Dermis blood vessel endothelial cell (primary cell): ENCODE data around the gene FTSJ3. TPM values are rescaled to one million over a fixed set of nuclear protein-coding genes. Genes with fewer than 3 reads are reported as not detected.
A peak's percentile ranks its signal among the peaks of the same experiment; 100 is the strongest.

Experiments used
- DNase-seq: peaks from one replicate; pipeline ENCODE4 v3.0.0; 2010
- total RNA-seq: library from RNA; depleted of rRNA; stranded (reverse); fragments of >200 nt; gene quantifications from 2 replicates; pipeline ENCODE4 v1.2.3, GENCODE V29; 2014

The FTSJ3 gene
- total RNA-seq, 1 donor from 2014 or later: 78.8 TPM

DNA sequence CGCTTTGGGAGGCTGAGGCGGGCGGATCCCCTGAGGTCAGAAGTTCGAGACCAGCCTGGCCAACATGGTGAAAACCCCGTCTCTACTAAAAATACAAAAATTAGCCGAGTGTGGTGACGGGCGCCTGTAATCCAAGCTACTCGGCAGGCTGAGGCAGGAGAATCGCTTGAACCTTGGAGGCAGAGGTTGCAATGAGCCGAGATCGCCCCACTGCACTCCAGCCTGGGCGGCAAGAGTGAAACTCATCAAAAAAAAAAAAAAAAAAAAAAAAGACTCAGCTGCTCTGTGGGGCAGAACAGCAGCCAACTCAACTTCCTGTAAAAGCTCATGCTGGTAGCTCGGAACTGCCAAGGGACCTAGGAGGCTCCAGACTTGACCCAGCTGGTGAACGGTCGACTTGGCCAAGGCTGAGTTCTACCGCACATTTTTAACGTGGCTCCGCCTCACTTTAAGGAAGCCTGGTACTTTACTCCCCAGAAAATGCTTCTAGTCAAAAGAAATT lies 16.0 kb upstream of the FTSJ3 start:
- DNase-seq: peak; percentile 81

DNA sequence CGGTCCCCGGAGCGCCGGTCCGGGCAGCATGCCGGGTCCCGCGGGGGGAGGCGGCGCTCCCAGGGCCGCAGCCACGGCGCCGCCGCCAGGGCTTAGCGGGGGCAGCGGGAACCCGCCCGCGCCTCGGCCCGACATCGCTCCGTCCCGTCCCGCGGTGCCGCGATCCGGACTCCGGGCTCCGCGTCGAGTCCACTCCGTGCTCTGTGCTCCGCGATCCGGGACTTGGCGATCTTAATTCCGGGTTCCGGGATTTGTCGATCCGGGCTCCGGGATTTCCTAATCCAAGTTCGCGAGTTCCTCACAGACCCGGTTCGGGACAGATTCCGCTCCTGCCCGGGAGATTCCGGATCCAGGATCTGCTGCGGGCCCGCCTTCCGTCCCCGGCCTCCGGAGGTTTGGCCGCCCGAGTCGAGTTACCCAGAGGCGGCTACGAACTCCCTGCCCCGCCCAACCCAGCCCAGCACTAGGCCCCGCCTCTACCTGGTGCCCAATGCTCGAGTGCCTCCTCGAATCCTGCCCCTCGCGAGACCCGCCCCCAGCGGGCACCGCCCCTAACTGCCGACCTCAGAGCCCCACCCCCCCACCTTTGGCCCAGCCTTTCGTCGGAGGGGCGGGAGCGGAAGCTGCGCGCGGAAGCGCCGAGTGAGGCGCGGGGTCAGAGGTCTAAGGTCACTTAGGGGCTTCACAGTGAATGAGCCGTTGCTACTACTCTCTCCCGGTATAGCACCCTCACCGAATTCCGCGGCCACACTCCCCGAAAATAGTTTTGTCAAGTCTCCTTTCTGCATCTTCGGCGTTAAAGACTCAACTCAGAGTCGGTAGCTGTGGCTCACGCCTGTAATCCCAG lies 15.3 kb upstream of the FTSJ3 start, which contains the start of gene SMARCD2:
TSS of gene SMARCD2 (minus strand) at position 146 of the 847 bp plus-strand sequence. CDS start at position 135, 11 bp downstream.
- peak; percentile 99 for DNase-seq

DNA sequence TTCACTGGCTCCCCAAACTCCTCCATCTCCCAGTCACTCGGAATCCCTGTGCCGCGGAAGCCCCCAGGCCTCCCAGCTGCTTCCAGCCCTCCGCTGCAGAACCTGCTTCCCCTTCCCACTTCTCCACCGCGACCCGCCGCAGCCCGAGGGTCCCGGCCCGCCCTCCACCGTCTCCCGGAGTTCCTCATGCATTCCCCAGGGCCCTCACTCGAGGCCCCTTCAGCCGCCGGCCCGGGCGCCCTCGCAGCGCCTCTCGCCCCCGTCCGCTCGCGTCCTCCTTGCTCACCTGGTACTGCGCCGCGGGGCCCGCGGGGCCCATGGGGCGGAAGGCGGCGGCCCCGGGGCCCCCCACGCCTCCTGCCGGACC lies 14.7 kb upstream of the FTSJ3 start:
- DNase-seq: no peak

DNA sequence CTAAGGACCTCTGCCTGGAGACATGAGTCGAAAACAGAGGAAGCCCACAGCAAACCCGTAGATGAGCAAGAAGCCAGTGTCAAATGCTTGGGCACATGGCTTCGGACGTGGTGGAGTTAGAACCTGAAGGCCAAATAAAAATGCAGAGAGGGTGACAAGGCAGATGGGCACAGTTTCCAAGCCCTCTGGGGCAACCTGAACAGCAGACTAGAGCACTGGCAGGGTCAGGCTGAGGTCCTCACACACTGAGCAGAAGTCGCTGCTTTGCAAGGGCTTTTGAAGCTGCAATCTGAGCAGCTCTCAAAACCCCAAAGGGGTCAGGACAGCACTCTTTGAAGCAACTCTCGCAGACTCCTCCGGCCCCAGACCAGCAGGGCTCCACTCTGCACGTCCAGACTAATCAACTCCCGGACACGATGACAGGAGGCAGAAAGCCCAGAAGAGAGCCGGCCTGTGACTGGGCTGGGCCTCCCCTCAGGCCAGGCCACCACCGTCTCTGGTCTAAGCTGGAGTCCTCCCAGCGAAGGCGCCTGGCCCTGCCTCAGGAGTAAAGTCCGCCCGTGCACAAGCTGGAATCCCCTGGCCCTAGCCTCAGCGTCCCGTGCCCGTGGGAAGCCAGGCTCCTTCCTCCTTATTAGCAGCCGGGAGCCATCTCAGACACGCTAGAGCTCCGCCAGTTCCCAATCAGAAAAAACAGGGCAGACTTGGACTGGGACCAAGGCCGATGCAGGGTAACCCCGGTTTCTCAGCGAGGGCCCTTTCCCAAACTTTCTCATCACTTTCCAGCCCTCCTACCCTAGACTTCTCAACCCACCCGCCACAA lies 14.1 kb upstream of the FTSJ3 start:
- peak; percentile 57 for DNase-seq

DNA sequence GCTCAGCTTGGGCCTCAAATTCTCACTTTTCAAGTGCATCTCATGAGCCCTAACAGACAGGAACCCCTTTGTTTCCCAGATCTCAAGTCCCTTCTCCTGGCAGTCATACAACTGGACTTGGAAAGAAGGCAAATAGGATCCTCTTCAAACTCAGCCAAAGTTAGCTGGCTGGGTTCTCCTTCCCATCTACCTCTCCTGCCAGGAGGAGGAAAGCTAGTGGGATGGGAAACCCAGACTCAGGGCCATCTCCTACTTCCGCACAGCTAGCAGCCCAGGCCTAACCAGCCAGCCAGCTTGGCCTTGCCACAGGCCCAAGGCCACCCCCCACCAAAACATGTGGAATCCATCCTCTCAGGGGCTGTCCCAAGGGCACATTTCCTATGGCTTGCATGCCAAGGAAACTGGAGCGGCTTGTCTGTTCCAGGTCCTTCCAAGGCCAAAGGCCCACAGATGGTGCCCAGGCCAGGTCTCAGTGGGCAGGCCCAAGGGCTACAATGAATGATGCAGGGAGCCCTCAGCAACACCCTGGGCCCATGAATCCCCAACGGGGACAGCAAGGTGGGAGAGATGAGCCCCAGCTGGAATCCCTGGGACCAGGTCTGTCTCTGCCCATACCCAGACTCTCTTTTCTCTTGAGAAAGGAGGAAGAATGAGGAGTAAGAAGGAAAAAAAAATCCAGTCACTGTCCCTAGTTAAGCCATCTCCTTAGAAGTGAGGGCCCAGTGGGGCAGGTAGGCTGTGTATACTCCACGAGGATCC lies 13.3 kb upstream of the FTSJ3 start:
- no peak for DNase-seq

DNA sequence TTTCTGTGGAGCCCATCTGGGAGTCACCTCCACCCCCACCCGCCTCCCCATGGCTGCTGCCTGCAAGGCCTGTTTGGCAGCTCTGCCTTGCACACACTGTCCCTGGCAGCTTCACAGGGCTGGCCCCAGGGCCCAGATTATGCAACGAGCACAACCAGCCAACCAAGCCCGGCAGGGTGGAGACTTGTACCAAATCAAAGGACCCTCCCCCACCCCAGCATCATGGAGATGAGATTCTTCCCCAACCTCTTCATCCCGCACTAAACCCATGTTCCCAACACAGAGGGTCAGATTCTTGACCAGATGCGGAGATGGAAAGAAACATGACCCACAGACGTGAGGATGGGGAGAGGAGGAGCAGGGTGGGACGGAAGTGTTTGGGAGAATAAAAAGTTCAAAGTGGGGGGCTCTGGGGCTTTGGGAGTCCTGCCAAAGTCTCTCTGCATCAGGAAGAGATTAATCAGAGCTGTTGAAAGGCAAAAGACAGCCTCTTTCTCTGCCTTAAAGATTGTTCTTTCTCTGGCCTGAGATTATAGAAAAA lies 11.2 kb upstream of the FTSJ3 start:
- no peak for DNase-seq

DNA sequence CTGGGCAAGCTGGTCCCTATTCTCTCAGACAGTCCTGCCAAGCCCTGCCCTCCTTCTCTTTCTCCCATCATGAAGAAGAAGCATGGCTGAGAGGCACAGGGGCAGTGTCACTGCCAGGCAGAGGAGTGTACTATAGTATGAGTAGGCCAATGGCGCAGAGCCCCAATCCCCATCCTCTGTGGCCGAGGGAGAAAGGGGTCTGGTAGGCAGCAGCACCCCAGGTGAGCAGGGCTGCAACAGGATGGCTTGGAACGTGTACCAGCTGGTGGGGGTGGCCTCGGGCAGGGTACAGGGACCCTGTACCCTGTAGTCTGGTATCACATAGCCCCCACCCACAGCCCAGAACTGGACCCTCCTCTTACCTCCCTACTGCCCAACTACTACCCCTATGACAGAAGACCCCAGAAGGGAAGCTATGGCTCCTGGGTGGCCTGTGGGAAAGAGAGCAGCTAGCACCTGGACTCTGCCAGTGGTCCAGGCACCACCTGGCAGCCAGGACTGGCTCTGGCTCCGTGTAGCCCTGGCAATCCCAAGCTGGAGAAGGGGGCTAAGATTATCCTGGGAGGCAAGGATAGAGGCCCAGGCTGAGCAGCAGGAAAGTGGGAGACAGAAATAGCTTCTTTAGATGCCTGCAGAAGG lies 10.6 kb upstream of the FTSJ3 start:
- no peak for DNase-seq

DNA sequence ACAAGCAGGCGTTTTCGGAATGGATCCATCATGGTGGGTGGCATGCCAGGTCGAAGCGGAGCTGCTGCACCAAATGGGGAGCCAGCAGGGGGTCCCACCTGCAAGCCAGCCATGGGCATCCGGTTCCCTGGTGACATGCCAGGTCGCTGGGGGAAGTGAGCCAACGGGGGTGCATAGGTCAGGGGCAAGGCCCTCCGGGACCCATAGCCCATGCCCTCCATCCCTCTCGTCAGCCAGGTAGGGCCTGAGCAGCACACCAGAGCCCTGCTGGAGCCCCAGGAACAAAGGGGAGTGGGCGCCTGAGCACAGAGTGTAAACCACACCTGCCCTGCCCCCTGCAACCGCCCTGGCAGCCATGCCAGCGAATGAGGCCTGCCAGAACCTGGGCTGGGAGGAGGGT lies 10.0 kb upstream of the FTSJ3 start:
- DNase-seq: no peak

DNA sequence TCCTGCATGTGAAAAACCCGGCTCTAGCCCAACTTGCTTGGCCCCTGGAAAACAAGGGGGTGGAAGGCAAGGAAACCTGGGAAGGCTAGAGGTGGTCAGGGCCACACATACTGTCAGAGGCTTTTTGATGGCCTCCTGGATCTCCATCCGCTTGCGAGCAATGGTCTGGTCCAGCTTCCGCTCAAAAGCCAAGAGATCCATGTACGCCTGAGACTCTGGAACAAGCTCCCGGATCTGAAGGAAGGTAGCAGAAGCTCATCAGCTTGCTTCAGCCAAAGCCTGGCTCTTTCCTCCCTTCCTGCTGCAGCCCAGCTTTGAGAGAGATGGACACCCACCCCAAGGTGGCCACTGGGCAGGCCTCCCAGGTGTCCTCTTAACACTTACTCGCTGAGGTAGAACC lies 9.3 kb upstream of the FTSJ3 start:
- no peak for DNase-seq

DNA sequence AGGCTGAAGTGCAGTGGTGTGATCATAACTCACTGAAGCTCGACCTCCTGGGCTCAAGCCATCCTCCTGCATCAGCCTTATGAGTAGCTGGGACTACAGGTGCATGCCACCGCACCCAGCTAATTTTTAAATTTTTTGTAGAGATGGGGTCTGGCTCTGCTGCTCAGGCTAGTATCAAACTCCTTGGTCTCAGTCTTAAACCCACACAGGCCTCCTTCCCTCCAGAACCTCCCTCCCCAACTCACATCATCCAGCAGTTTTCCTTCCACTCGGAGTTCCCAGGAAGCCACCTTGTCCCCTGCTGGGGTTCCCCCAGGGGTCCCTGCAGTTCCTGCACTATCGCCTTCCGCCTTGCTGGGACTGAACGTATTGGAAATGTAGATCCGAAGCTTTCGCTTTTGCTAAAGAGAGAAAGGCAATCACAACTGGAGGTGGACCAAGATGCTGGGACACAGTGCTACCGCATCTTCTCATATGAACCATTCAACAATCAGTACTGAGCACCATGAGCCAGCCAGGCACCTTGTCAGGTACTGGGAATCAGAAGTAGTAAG lies 7.8 kb upstream of the FTSJ3 start:
- no peak for DNase-seq

DNA sequence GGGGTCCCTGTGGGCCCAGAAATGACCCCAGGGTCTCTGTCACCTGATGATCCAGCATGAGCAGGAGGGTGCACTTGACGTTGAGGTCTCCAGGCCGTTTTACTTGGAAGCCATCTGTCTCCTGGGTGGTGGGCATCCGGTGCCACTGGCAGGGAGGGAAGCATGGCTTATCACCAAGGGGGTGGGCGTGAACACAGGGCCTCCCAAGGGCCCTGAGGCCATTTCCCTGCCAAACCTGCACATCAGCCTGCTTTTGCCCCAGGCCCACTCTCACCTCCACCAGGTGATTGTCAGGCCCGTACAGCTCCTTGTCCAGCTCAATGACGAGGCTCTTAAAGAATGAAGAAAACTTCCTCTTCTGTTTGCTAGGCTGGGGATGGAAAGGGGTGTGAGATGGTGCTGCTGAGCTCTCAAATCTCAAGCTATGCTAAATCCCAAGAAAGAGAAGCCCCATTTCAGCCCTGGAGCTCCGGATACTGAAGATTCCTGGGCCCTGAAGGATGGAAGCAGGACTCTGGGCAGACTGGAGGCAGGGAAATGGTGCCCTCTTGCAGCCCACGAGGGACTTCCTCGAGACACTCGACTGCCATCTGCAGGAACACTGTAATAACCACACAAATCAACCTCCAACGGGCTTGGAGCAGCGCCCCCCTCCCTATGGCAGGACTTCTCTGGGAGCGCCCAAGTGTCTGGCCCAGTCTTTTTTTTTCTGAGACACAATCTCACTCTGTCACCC lies 7.1 kb upstream of the FTSJ3 start:
- peak; percentile 92 for DNase-seq

DNA sequence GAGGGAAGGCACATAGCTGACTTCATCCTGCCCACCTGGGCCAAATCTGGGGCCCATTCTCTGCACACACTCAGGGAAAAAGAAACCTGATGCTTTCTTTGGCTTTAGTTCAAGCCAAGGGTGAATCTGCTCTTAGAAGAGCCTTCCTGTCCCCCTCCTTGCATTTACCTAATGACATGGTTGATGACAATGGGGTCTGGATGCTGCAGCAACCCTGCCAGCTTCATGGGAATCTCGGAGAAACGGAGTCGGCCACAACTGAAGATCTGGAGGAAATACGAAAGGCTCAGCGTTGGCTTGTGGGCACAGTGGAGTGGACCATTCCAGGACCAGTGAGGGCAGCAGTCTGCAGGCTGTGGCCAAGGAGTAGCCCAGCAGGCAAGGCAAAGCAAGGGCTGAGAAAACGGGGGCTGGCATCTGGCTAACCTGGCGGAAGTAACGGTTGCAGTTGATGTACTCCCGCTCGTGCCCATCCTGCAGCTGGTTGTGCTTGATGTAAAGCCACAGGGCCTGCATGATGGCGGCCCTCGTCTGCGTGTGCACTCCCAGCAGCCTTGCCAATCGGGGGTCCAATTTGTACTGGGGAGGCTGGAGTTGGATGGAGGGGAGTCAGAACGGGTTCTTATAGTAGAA lies 6.4 kb upstream of the FTSJ3 start:
- no peak for DNase-seq

DNA sequence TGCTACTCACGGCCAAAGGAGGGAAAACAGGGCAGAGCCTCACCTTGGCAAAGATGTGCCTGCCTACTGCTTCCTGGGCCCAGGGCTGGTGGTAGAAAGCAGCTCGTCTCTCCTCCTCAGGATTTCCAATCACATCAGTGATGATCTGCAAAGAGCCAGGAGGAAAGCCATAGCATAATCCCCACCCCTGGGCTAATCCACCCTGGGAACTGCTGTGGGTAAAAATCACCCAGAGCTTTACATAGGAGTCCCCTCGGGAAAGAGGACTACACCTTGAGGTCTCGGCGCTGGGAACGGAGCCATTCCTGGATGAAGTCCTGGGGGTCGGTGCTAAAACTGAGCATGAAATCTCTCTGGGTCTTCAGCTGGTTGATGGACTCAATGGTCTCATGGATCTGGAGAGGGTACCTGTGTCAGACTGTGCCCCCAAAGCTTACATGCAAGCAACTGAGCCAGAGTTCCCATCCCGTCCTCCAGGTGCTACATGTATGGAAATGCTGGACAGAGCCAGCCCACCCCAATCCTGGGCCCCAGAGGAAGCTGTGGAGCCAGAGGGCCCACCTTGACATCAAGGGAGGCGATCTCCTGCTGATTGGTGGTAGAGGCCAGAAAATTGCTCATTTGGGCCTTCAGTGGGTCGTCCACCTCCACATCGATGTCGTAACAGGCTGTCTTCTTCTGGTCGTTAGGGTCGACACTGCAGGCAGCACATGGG lies 5.7 kb upstream of the FTSJ3 start:
- no peak for DNase-seq

DNA sequence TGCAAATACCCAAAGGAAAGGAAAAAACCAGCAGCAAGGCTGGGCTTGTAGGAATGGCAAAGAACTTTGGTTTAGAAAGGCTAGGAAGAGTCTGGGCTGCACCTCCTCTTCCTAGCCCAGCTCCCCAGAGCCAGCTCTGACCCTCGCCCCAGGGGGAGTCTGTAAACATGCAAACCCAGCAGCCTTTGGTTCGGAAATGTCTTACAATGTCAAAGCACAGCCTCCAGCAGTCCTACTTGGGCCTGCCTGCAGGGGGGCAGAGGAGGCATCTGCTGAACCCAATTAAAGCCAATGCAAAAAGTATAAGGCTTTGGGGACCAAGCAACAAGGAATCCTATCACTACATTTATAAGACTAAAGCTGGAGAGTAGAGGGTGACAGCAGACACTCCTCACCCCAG lies 5.0 kb upstream of the FTSJ3 start:
- DNase-seq: no peak

DNA sequence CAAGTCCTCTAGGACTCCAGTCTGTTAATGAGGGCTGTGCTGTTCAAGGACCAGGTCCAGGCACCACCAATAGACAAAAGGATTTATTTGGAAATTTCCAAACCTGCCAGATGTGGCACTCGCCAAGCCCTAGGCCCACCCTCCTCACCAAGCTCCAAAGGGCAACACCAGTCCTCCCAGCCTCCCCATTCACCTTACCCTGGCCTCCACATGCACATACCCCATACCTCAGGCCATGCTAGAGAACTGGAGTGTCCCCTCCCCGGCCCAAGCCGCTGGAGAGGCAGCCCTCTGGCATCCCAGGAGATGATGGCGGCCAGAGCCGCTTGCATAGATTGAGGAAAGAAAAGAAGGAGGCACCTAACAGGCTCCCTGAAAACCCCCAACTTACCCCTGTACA lies 4.6 kb upstream of the FTSJ3 start:
- DNase-seq: no peak

DNA sequence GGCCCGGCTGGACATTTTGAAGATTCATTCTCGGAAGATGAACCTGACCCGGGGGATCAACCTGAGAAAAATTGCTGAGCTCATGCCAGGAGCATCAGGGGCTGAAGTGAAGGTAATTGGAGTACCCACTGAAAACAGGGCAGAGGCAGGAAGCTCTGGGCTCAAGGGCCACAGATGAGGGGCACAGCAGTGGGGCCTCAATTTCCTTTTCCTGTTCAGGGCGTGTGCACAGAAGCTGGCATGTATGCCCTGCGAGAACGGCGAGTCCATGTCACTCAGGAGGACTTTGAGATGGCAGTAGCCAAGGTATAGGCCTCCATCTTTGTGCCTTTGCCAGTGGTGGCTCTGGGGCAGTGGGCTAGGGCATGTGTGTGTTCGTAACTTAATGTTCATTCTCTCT lies 4.0 kb upstream of the FTSJ3 start:
- no peak for DNase-seq

DNA sequence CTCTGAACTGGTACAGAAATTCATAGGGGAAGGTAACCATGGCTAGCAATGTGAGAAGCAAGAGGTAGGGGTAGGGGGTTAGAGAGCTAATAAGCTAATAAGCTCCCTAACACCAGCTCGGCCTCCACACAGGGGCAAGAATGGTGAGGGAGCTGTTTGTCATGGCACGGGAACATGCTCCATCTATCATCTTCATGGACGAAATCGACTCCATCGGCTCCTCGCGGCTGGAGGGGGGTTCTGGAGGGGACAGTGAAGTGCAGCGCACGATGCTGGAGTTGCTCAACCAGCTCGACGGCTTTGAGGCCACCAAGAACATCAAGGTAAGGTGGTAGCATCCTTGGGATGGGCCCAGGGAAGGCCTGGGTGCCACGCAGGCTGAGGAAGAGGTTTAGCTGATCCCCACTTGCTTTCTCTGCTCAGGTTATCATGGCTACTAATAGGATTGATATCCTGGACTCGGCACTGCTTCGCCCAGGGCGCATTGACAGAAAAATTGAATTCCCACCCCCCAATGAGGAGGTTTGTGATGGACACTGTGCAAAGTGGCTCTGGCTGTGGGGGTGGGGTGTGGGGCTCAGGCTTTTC lies 3.5 kb upstream of the FTSJ3 start:
- DNase-seq: no peak

DNA sequence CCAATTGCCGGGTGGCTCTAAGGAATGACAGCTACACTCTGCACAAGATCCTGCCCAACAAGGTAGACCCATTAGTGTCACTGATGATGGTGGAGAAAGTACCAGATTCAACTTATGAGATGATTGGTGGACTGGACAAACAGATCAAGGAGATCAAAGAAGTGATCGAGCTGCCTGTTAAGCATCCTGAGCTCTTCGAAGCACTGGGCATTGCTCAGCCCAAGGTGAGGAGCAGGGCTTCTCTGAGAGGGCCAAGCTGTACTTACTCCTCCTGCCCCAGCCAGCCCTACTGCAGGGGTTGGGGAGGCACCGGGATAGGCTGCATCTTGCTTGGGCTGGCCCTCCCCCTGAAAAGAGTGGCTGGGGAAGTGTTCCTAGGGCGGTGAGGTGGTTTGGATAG lies 2.8 kb upstream of the FTSJ3 start:
- no peak for DNase-seq

DNA sequence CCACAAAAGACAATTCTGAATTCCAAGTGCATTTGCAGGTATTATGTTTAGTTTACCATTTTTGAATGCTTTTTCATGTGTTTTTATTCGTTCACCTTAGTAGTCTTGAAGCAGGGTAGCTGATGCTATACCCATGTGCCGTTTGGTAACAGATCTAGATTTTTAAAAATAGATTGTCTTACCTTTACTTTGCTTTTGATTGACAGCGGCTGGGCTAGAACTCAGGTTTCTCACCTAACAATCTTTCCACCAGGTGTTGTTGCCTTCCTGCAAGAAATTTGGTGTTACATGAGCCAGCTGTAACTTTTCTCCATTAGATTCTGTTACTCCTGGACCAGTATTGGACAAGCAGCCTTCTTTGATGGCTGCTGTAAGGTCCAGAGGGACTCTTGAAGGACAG lies 1.5 kb upstream of the FTSJ3 start:
- DNase-seq: no peak

DNA sequence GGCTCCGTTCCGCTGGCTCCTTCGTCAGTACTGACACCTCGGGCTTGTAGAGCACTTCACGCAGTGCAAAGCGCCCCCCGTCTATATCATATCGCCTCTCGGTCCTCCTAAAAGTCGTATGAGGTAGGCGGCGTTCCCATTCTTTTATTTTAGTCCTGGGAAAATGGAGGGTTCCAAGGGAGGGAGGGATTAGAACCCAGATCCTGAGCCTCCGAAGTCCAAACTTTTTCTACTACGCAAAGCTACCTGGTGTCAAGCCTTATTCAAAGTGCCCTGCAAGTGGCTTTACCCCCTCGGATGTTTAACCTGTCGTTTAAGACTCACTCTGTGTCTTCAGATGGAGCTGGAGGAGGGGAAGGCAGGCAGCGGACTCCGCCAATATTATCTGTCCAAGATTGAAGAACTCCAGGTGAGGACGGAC lies 348 bp upstream of the FTSJ3 start:
- DNase-seq: no peak
